Left ventricle myocardium superior (tissue), 1 donor: ENCODE measurements around the gene RSBN1. TPM values are rescaled to one million over a fixed set of nuclear protein-coding genes. Genes with fewer than 3 reads are reported as not detected.

ENCODE experiments used
- ATAC-seq: fragments of 200-7000 bp; cut with Tn5 transposase; one replicate; pipeline ENCODE4 v1.9.1; 2020; ENCODE audit warnings: mild to moderate bottlenecking, moderate library complexity
- DNase-seq: peaks from one replicate; pipeline ENCODE4 v3.0.0-alpha.2; 2020
- intact Hi-C: fragments of 100-400 bp; cut with micrococcal nuclease; formaldehyde crosslinking; loops from one replicate; pipeline ENCODE4 v1.11.0; 2022
- total RNA-seq: library from RNA; stranded (reverse); fragmentation: NEBNext Ultra II Directional; extraction: Animal tissue kit (Norgen Biotek cat#: 25700); gene quantifications from one replicate; pipeline ENCODE4 v1.2.1, GENCODE V29; 2021
- donor health status: DM: no; HTN: yes; CAD: no; lungs with severe emphysema.

Gene RSBN1
- total RNA-seq, 1 donor from 2014 or later, result 11.6 TPM

GRCh38 chr1:113787663-113788062 lies 24.6 kb downstream of the RSBN1 start:
- intact Hi-C loops, result no loop called here
- ATAC-seq (no peak), DNase-seq (no peak)

GRCh38 chr1:113786069-113786468 lies 26.2 kb downstream of the RSBN1 start:
- intact Hi-C loops, result no loop called here
- DNase-seq, result no peak
- ATAC-seq, result no peak

GRCh38 chr1:113784104-113784779 lies 28.0 kb downstream of the RSBN1 start:
- intact Hi-C loops, result no loop called here
- ATAC-seq (peak; percentile 44), DNase-seq (no peak)

GRCh38 chr1:113783254-113784103 lies 28.8 kb downstream of the RSBN1 start:
- peak; percentile 72 for ATAC-seq
- intact Hi-C loops, result no loop called here
- no peak for DNase-seq

- peak; percentile 30 for ATAC-seq
- intact Hi-C loops, result no loop called here
Measured at GRCh38 chr1:113782406-113782805, 29.9 kb downstream of the RSBN1 start.

GRCh38 chr1:113780374-113781146 lies 31.7 kb downstream of the RSBN1 start:
- DNase-seq, result no peak
- ATAC-seq, result no peak
- intact Hi-C loops, result no loop called here

More at GRCh38 chr1:113782406-113782805, 29.9 kb downstream of the RSBN1 start:
- no peak for DNase-seq

- intact Hi-C loops, result no loop called here
- no peak for ATAC-seq
Measured at GRCh38 chr1:113779542-113779941, 32.7 kb downstream of the RSBN1 start.

GRCh38 chr1:113777561-113777960 lies 34.7 kb downstream of the RSBN1 start:
- ATAC-seq (no peak), DNase-seq (no peak)
- intact Hi-C loops, result no loop called here

More at GRCh38 chr1:113779542-113779941, 32.7 kb downstream of the RSBN1 start:
- DNase-seq, result no peak

GRCh38 chr1:113770031-113770430 lies 42.2 kb downstream of the RSBN1 start:
- ATAC-seq, result no peak
- intact Hi-C loops, result no loop called here
- no peak for DNase-seq

- no peak for ATAC-seq
- no peak for DNase-seq
- intact Hi-C loops, result no loop called here
Measured at GRCh38 chr1:113769601-113769970, 42.7 kb downstream of the RSBN1 start.

GRCh38 chr1:113768916-113769600 lies 43.2 kb downstream of the RSBN1 start:
- ATAC-seq, result no peak
- no peak for DNase-seq
- intact Hi-C loops, result no loop called here

- DNase-seq (no peak), ATAC-seq (no peak)
- intact Hi-C loops, result no loop called here
Measured at GRCh38 chr1:113765306-113766230, 46.7 kb downstream of the RSBN1 start.

GRCh38 chr1:113763661-113764060 lies 48.6 kb downstream of the RSBN1 start:
- no peak for ATAC-seq
- no peak for DNase-seq
- intact Hi-C loops, result no loop called here

GRCh38 chr1:113761937-113762336 lies 50.3 kb downstream of the RSBN1 start:
- intact Hi-C loops, result no loop called here
- ATAC-seq (no peak), DNase-seq (no peak)

GRCh38 chr1:113760102-113761080 lies 51.9 kb downstream of the RSBN1 start:
- DNase-seq (no peak), ATAC-seq (no peak)
- intact Hi-C loops, result no loop called here

- intact Hi-C loops, result loop anchor here (10.0 kb wide), 1 partner anchor 55 kb away; the partner anchor contains the start of gene RSBN1
- ATAC-seq, result peak; percentile 93
- peak; percentile 83 for DNase-seq
Measured at GRCh38 chr1:113759333-113760101, 52.8 kb downstream of the RSBN1 start, which contains the start of gene PHTF1. PHTF1 (minus strand) TSS chr1:113759486; CDS start chr1:113758703, 783 bp downstream.
